Kasumi-1 (cell line): ENCODE measurements around the gene ATP6AP1.

Source experiments
- DNase-seq, 2 experiments: peaks; one replicate each; lab custom pipeline; 2025; lab: John Stamatoyannopoulos, UW

ATP6AP1 gene

GRCh38 chrX:154470434-154470833, 42.0 kb downstream of the ATP6AP1 start:
- no peak for DNase-seq

GRCh38 chrX:154470914-154471568, 42.6 kb downstream of the ATP6AP1 start:
- DNase-seq, result no peak

GRCh38 chrX:154471839-154472684, 43.6 kb downstream of the ATP6AP1 start:
- no peak for DNase-seq

- no peak for DNase-seq
Measured at GRCh38 chrX:154472685-154473632, 44.5 kb downstream of the ATP6AP1 start.

- no peak for DNase-seq
Measured at GRCh38 chrX:154473683-154474082, 45.2 kb downstream of the ATP6AP1 start.

- no peak for DNase-seq
Measured at GRCh38 chrX:154476821-154477220, 48.3 kb downstream of the ATP6AP1 start.

GRCh38 chrX:154477891-154478477, 49.5 kb downstream of the ATP6AP1 start:
- no peak for DNase-seq

GRCh38 chrX:154478728-154479622, 50.5 kb downstream of the ATP6AP1 start, which contains the start of gene LAGE3:
LAGE3 (minus strand) TSS chrX:154479281; CDS start chrX:154478915, 366 bp downstream.
- DNase-seq, result peak; percentile 57 to 69

GRCh38 chrX:154481195-154481594, 52.7 kb downstream of the ATP6AP1 start:
- DNase-seq, result no peak

- no peak for DNase-seq
Measured at GRCh38 chrX:154481911-154482601, 53.6 kb downstream of the ATP6AP1 start.

GRCh38 chrX:154482786-154483185, 54.3 kb downstream of the ATP6AP1 start:
- no peak for DNase-seq

- no peak for DNase-seq
Measured at GRCh38 chrX:154483325-154483724, 54.8 kb downstream of the ATP6AP1 start.

- no peak for DNase-seq
Measured at GRCh38 chrX:154484255-154485149, 56.0 kb downstream of the ATP6AP1 start.

- DNase-seq, result no peak
Measured at GRCh38 chrX:154485150-154486051, 56.9 kb downstream of the ATP6AP1 start.

- DNase-seq, result no peak
Measured at GRCh38 chrX:154486052-154486395, 57.5 kb downstream of the ATP6AP1 start.
